TTC549 (cell line): ENCODE results near the gene ACTL7A.
A peak's percentile ranks its signal among the peaks of the same experiment; 100 is the strongest.

Experiments used
- FAIRE-seq: peaks from 2 replicates; lab custom pipeline; 2012; peaks lifted over from hg19 to GRCh38; lab: Jason Lieb, UNC

ACTL7A gene

GRCh38 chr9:108850293-108850897, 11.7 kb upstream of the ACTL7A start:
- FAIRE-seq = peak; percentile 54

DNA sequence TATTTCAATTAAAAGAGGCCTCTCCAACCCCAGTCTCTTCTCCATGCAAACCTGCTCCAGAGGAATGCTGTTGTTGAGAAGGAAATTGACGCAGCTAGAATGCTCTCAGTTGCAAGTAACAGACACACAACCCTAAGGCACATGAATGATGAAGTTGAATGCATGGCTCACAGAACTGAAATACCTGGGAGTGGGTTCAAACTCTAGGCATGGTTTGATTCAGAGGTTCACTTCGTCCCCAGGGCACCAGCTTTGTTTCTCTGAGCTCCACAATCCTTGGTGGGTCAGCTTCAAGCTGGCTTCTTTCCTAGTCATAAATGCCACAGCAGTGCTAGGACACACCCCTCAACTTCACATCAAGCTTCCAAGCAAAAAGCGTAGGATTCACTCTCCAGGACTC, 10.9 kb upstream of the ACTL7A start:
- FAIRE-seq = no peak

DNA sequence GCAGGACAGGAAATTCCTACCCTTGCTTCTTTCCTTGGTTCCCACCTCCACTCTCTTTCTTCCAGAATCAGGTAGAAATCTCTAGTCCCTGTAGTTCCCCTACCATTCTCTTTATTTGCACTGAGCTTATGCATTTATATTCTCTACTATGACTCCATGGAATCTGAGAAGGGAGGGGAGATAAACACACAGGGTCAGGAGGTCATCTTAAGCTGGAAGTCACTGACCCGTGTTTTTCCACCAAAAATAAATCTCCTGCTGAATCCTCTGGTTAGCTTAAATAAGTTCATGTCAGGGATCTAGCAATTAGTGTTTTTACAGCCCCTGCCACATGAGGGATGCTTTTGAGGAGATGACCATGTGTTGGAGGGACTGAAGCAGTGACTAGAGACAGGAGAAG, 10.0 kb upstream of the ACTL7A start:
- FAIRE-seq = no peak

DNA sequence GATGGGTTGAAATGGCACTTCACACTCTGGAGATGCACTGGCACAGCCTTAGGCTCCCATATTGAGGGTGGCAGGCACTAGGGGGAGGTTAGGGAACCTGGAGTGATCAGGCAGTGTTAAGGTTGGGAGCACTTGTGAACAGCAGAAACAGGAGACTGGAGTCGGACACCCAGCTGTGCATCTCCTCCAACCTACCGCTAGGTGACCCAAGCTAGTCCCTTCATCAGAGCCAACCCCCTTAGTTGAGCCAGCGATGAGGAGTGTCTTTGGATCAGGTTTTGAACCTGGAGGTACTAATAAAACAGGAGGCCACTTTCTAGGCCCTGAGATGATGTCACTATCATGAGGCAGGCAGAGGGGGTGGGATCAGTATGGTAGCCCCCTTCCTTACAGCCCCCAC, 8.0 kb upstream of the ACTL7A start:
- no peak for FAIRE-seq

DNA sequence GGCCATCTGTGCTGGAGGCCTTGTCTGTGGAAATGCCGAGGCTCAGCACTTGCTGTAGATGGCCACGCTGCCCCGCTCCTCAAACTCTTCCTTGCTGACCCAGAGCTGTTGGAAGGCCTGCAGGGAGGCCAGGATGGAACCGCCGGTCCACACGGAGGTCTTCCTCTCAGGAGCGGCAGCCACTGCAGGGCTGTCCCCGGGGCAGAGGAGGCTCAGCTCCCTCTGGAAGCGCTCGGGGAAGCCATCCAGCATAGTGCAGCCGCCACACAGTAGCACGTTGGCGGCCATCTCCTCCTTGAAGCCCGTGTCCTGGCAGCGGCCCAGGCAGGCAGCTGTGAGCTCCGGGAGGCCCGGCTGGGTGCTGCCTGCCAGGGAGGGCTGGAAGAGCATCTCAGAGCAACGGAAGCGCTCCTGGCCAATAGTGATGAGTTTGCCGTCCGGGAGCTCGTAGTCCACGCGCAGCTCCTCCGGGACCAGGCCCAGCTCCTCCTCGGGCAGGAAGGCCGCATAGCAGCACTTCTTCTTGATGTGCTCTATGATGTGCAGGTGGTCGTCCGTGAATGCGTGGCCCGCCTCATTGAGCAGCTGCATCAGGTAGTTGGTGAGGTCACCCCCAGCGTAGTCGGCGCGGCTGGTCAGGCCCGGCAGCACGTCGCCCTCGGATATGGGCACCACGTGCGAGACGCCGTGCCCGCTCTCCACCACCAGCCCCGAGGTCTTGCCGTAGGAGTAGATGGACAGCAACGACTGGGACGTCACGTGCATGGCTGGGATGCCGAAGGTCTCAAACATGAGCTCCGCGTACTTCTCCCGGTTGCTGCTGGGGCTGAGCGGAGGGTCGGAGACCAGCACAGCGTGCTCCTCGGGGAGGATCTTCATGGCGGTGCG, 7.2 kb upstream of the ACTL7A start:
- FAIRE-seq = no peak

- no peak for FAIRE-seq
These were observed 6.6 kb upstream of the ACTL7A start for GRCh38 chr9:108855529-108855886.

GRCh38 chr9:108855888-108856287, 6.2 kb upstream of the ACTL7A start, which contains the start of gene ACTL7B:
Gene ACTL7B, minus strand, starts transcription at chr9:108855986. Its CDS starts 56 bp downstream, at chr9:108855930.
- no peak for FAIRE-seq

GRCh38 chr9:108857572-108857971, 4.5 kb upstream of the ACTL7A start:
- no peak for FAIRE-seq

DNA sequence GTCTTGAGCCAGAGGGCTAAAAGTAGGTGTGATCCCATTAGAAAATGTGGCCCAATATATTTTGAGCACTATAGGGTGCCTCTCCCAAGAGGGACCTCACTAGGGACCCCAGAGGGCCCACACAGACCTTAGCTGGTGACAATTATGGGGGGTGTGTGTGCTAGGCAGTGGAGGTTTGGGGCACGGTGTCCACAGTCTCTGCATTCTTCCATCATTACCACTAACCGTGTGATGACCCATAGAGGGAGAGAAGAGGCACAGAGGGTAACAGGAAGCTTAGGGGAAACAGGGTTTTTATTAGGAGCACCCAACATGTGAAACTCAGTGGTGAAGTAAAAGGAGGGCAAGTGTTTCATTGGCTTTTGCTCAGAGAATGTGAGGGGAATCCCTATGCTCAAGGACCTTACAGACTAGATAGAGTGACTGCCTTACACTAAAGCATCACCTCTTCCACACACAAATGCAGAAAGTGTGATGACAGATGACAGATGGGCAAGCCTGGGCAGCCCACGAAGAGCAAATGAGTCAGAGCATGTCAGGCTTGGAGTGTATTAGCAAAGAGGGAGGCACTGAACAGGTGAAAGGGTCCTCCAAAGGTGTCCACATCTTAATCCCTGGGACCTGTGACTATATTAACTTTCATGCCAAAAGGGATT, 2.5 kb upstream of the ACTL7A start:
- no peak for FAIRE-seq

DNA sequence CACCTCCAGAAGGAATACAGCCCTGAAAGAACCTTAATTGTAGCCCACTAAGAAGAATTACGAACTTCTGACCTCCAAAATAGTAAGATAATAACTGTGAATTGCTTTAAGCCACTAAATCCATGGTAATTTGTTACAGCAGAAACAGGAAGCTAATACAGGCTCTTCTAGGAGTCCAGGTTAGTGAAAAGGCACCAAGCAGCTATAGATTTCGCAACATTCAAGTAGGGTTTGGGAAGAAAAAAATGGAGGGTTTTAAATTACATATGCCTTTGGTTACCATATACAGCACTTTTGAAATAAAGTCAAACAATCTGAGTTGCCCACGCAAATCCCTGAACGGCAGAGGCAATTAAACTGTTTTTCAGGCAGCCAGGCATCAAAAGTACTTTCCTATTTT, 1.7 kb upstream of the ACTL7A start:
- no peak for FAIRE-seq

DNA sequence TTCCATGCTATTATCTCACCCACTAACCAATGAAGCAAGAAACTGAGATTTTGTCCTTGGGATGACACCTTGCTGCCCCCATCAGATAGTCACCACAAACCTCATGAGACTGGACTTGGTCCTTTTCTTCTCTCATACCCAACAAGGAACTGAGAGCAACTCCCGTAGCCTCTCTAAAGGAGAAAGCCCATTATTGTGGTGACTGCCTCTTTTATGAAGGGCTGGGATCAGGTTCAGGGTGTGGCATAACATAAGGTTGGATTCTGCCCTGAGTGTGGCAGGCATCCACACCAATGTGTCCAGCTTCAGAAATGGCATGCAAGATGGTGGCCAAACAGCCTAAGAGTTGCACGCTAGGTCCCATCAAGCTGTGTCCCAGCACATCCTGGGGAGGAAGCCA, 1.3 kb upstream of the ACTL7A start:
- FAIRE-seq = no peak

GRCh38 chr9:108861464-108861863, 602 bp upstream of the ACTL7A start:
- no peak for FAIRE-seq

DNA sequence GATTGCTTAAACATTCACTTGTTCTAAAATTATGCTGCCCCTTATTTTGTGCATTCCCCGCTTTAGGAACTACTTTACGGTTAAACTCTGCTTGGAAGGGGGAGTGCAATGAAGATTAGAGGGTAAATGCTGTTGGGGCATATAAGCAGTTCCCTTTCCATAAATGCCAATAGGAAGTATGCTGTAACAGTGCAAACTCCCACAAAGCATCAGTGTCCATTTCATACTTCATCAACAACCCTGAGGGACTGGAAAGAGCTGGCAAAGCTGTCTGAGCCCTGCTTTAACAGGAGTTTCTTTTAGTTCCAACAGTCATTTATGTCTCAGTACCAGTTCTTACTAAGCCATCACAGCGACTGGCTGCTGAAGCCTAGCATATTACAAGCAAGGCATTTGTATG, 1.8 kb downstream of the ACTL7A start:
- no peak for FAIRE-seq

DNA sequence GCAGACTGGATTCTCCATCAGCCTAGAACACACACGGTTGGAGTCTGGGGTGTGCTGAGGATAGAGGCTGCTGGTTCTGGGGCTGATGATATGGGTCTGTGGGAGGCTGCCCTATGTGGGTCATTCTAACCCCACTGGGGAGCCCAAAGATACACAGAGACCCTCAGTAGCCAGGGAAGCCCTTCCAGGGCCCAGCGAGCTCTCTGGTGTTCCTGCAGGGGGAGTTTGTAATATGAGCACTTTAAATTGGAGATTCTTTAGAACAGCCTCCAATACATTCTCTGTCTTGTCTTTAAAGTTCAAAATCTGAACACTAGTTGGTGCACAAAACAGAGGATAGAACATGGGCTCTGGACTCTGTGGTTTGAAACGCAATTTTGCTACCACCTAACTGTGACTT, 2.4 kb downstream of the ACTL7A start:
- no peak for FAIRE-seq

- FAIRE-seq = no peak
These were observed 3.0 kb downstream of the ACTL7A start for GRCh38 chr9:108865037-108865436.

- FAIRE-seq = no peak
These were observed 3.9 kb downstream of the ACTL7A start for GRCh38 chr9:108866001-108866420.

- no peak for FAIRE-seq
These were observed 5.0 kb downstream of the ACTL7A start for GRCh38 chr9:108867116-108867515.

GRCh38 chr9:108867829-108868228, 5.8 kb downstream of the ACTL7A start:
- FAIRE-seq = no peak

GRCh38 chr9:108869092-108869725, 7.1 kb downstream of the ACTL7A start:
- FAIRE-seq = no peak

GRCh38 chr9:108874058-108874788, 12.2 kb downstream of the ACTL7A start:
- FAIRE-seq = no peak

DNA sequence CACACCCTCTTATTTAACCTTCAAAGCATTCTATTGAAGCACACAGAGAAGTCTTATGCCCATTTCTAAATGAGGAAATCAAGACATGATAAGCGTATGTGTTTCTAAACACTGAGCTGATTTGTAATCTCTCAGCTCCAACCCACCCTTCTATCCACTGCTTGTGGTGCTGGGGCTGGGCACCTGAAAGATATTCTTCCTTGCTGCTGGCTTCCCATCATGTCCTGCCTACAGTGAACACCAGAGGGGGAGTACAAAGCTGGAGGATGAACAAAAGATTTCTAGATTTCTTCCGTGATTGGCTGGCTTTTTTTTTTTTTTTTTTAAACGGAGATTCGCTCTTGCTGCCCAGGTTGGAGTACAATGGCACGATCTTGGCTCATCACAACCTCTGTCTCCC, 14.4 kb downstream of the ACTL7A start:
- FAIRE-seq = no peak

DNA sequence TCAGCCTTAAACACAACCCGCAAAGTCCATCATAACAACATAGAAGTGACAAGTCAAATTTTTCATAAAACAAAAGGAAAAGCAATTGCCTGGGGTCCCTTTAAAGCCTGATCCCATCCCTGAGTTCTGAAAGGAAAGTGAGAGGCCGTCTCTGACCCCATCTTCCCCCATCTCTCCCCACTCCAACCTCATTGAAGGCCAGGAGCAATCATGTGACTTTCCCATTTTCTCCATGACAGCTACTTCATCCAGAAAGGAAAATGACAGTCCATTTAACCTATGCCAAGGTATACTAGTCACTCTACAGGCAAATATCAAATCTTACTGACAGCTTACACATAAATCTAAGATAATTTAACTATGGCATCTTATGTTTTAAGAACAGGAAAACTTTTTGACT, 15.5 kb downstream of the ACTL7A start:
- no peak for FAIRE-seq
